ENCODE measurements around the gene NT5DC1. TPM values are rescaled to one million over a fixed set of nuclear protein-coding genes. Genes with fewer than 3 reads are reported as not detected.

Gene NT5DC1
- total RNA-seq, 2 donors from 2014 or later = 5.6 to 10.9 TPM

DNA sequence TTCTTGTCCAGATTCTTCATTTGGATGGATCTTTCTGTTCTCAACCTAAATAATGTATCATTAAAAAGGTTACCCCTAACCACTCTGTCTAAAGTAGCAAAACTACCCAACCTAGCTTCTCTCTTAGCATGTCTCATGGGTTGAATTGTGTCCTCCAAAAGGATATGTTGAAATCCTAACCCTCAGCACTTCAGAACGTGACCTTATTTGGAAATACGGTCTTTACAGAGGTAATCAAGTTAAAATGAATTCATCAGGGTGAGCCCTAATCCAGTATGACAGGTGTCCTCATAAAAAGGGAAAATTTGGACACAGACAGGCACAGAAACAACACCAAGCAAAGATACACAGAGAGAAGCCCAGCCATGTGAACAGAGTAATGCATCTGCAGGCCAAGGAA lies 33.9 kb upstream of the NT5DC1 start:
- H3K4me1 ChIP-seq = peaks cover 2% of the 10 kb centered on the region
- DNase-seq = no peak
- H3K9me3 ChIP-seq = no peaks in the 10 kb centered on the region
- intact Hi-C loops (cut with DNase I) = no loop called here
- no peak for ATAC-seq
- no peak overlapping the region for H3K4me3 ChIP-seq
- H3K27ac ChIP-seq = no peak overlapping the region
- no peaks in the 10 kb centered on the region for H3K27me3 ChIP-seq
- no peaks in the 10 kb centered on the region for H3K36me3 ChIP-seq (replicated peaks in 1 of 2; ENCODE audit: insufficient read depth in 1 of 2, low read depth in 2 of 2)
- 78 to 90% methylated on average over 2 of the region's 2 CpGs for WGBS, 2 donors
- no peak for TF ChIP-seq POLR2A (IDR thresholded peaks at IDR 0.05)
- TF ChIP-seq, protein P1, sequence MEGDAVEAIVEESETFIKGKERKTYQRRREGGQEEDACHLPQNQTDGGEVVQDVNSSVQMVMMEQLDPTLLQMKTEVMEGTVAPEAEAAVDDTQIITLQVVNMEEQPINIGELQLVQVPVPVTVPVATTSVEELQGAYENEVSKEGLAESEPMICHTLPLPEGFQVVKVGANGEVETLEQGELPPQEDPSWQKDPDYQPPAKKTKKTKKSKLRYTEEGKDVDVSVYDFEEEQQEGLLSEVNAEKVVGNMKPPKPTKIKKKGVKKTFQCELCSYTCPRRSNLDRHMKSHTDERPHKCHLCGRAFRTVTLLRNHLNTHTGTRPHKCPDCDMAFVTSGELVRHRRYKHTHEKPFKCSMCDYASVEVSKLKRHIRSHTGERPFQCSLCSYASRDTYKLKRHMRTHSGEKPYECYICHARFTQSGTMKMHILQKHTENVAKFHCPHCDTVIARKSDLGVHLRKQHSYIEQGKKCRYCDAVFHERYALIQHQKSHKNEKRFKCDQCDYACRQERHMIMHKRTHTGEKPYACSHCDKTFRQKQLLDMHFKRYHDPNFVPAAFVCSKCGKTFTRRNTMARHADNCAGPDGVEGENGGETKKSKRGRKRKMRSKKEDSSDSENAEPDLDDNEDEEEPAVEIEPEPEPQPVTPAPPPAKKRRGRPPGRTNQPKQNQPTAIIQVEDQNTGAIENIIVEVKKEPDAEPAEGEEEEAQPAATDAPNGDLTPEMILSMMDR (IDR thresholded peaks at IDR 0.05) = no peak

- H3K27ac ChIP-seq = no peak overlapping the region
- ATAC-seq (no peak), DNase-seq (no peak)
- no peaks in the 10 kb centered on the region for H3K9me3 ChIP-seq
- H3K27me3 ChIP-seq = no peaks in the 10 kb centered on the region
- no peaks in the 10 kb centered on the region for H3K4me1 ChIP-seq
- 91 to 98% methylated on average over 1 of the region's 1 CpG for WGBS, 2 donors
- no peaks in the 10 kb centered on the region for H3K36me3 ChIP-seq (replicated peaks in 1 of 2; ENCODE audit: insufficient read depth in 1 of 2, low read depth in 2 of 2)
- TF ChIP-seq, protein P1 (IDR thresholded peaks at IDR 0.05) = no peak
- no peak for TF ChIP-seq POLR2A (IDR thresholded peaks at IDR 0.05)
- H3K4me3 ChIP-seq = no peak overlapping the region
- intact Hi-C loops (cut with DNase I) = no loop called here
These were observed 30.6 kb upstream of the NT5DC1 start for GRCh38 chr6:116070101-116070500.

DNA sequence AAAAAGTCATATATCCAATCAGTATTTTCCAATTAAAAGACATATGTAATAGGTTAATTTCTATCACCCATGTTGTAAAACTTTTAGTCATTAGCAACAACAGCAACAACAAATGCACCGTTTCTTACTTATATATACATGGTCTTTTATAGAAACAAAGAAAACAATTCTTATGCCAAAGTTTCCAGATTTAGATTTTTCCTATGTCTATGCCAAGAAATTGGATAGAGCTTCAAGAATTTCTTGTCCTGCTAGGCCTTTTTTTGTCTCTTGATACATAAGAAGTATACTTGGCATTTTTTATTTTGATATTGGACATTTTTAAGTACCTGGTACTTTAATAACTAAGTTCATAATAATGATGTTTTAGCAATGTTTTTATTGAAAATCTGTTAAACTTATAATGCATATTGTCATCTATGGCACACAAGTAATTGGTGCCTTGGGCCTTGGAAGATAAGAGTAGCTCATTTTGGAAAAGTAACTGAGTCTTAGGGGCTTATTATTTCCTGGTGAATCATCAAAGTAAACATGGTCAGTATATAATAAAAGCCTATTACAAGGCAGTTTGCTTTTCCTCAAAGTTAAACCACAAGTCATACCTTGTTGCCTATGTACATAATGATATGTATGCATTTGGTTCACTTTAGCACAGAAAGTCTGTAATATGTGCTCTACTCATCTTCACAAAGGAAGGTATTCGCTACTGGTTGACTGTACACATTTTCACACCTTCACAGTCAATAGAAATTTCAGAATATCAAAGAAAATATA lies 29.9 kb upstream of the NT5DC1 start:
- ATAC-seq = no peak
- TF ChIP-seq, protein P1 (IDR thresholded peaks at IDR 0.05) = no peak
- no peak for TF ChIP-seq POLR2A (IDR thresholded peaks at IDR 0.05)
- H3K36me3 ChIP-seq (replicated peaks in 1 of 2; ENCODE audit: insufficient read depth in 1 of 2, low read depth in 2 of 2) = no peaks in the 10 kb centered on the region
- intact Hi-C loops (cut with DNase I) = no loop called here
- no peak overlapping the region for H3K27ac ChIP-seq
- H3K9me3 ChIP-seq = no peaks in the 10 kb centered on the region
- no peak overlapping the region for H3K4me3 ChIP-seq
- no peak for DNase-seq
- no peaks in the 10 kb centered on the region for H3K27me3 ChIP-seq
- H3K4me1 ChIP-seq = no peaks in the 10 kb centered on the region
- 68 to 70% methylated on average over 2 of the region's 2 CpGs for WGBS, 2 donors

- ATAC-seq = no peak
- Histone ChIP-seq H3K36me3 (replicated peaks in 1 of 2; ENCODE audit: insufficient read depth in 1 of 2, low read depth in 2 of 2) (no peaks in the 10 kb centered on the region), H3K27me3 (no peaks in the 10 kb centered on the region), H3K27ac (no peak overlapping the region), H3K4me1 (no peaks in the 10 kb centered on the region), H3K4me3 (no peak overlapping the region), H3K9me3 (no peaks in the 10 kb centered on the region)
- WGBS, 2 donors = 32 to 44% methylated on average over 1 of the region's 1 CpG
- TF ChIP-seq POLR2A (IDR thresholded peaks at IDR 0.05) = no peak
- TF ChIP-seq, protein P1 (IDR thresholded peaks at IDR 0.05) = no peak
- intact Hi-C loops (cut with DNase I) = no loop called here
- DNase-seq = no peak
These were observed 28.3 kb upstream of the NT5DC1 start for GRCh38 chr6:116072368-116072767.

All from body of pancreas (tissue), 4 donors.